ENCODE results near the gene ANK3.

The ANK3 gene

GRCh38 chr10:60124536-60124935 is 265.1 kb downstream of the ANK3 start:
- Histone ChIP-seq H3K9me3 (ENCODE audit: insufficient read depth, low read depth, low read length) (no peaks in the 10 kb centered on the region), H3K79me2 (ENCODE audit: control insufficient read depth, insufficient read depth, low read length, poor library complexity) (no peaks in the 10 kb centered on the region), H3K18ac (ENCODE audit: low read length) (no peak overlapping the region), H3K4me1 (ENCODE audit: control insufficient read depth in 1 of 2, insufficient read depth in 2 of 2, low read length in 2 of 2) (peaks cover 0 to 6% of the 10 kb centered on the region in 2 experiments), H4K12ac (ENCODE audit: low read depth, low read length) (no peak overlapping the region), H3K27me3 (ENCODE audit: insufficient read depth, low read length) (no peaks in the 10 kb centered on the region), H3K4me3 (ENCODE audit: low read depth, low read length) (no peak overlapping the region), H3K79me1 (ENCODE audit: low read length) (no peaks in the 10 kb centered on the region), H2AFZ (ENCODE audit: insufficient read depth, low read length, poor library complexity) (no peak overlapping the region), H3K14ac (ENCODE audit: low read length) (no peak overlapping the region), H4K8ac (ENCODE audit: low read depth, low read length) (no peak overlapping the region), H3K4ac (ENCODE audit: low read depth, low read length) (no peak overlapping the region), H2BK5ac (ENCODE audit: low read depth, low read length, poor library complexity) (no peak overlapping the region), H3K4me2 (ENCODE audit: low read length) (no peak overlapping the region), H2AK5ac (ENCODE audit: low read length) (no peak overlapping the region), H2BK120ac (ENCODE audit: insufficient read depth, low read length, poor library complexity) (no peak overlapping the region), H3K27ac (ENCODE audit: low read depth, low read length) (no peak overlapping the region), H3K9ac (ENCODE audit: low read length) (no peak overlapping the region), H4K91ac (ENCODE audit: low read depth, low read length) (no peak overlapping the region), H2BK12ac (ENCODE audit: low read length) (no peak overlapping the region), H3K36me3 (ENCODE audit: control insufficient read depth in 1 of 2, insufficient read depth in 2 of 2, low read length in 2 of 2) (peaks cover 2% of the 10 kb centered on the region in 2 experiments), H3K23ac (ENCODE audit: low read length) (no peak overlapping the region)
- no CpG with 5 or more reads among the region's 5 CpGs for WGBS (ENCODE audit: extremely low coverage, insufficient coverage, insufficient read length)
- no peak for DNase-seq

GRCh38 chr10:60123668-60124067 is 266.0 kb downstream of the ANK3 start:
- H3K14ac ChIP-seq (ENCODE audit: low read length) = no peak overlapping the region
- no peaks in the 10 kb centered on the region for H3K79me1 ChIP-seq (ENCODE audit: low read length)
- H3K9me3 ChIP-seq (ENCODE audit: insufficient read depth, low read depth, low read length) = no peaks in the 10 kb centered on the region
- H2AK5ac ChIP-seq (ENCODE audit: low read length) = no peak overlapping the region
- H3K23ac ChIP-seq (ENCODE audit: low read length) = no peak overlapping the region
- no peak overlapping the region for H2BK5ac ChIP-seq (ENCODE audit: low read depth, low read length, poor library complexity)
- H3K9ac ChIP-seq (ENCODE audit: low read length) = no peak overlapping the region
- no peak overlapping the region for H3K27ac ChIP-seq (ENCODE audit: low read depth, low read length)
- DNase-seq = no peak
- no peak overlapping the region for H4K12ac ChIP-seq (ENCODE audit: low read depth, low read length)
- H3K18ac ChIP-seq (ENCODE audit: low read length) = no peak overlapping the region
- H3K4me3 ChIP-seq (ENCODE audit: low read depth, low read length) = no peak overlapping the region
- H3K36me3 ChIP-seq (ENCODE audit: control insufficient read depth in 1 of 2, insufficient read depth in 2 of 2, low read length in 2 of 2) = peaks cover 2% of the 10 kb centered on the region in 2 experiments
- H3K4me1 ChIP-seq (ENCODE audit: control insufficient read depth in 1 of 2, insufficient read depth in 2 of 2, low read length in 2 of 2) = peaks cover 0 to 6% of the 10 kb centered on the region in 2 experiments
- H4K8ac ChIP-seq (ENCODE audit: low read depth, low read length) = no peak overlapping the region
- H2BK120ac ChIP-seq (ENCODE audit: insufficient read depth, low read length, poor library complexity) = no peak overlapping the region
- no peak overlapping the region for H3K4me2 ChIP-seq (ENCODE audit: low read length)
- no peak overlapping the region for H2AFZ ChIP-seq (ENCODE audit: insufficient read depth, low read length, poor library complexity)
- no peak overlapping the region for H4K91ac ChIP-seq (ENCODE audit: low read depth, low read length)
- H3K79me2 ChIP-seq (ENCODE audit: control insufficient read depth, insufficient read depth, low read length, poor library complexity) = no peaks in the 10 kb centered on the region
- no CpG with 5 or more reads among the region's 2 CpGs for WGBS (ENCODE audit: extremely low coverage, insufficient coverage, insufficient read length)
- H3K4ac ChIP-seq (ENCODE audit: low read depth, low read length) = no peak overlapping the region
- H3K27me3 ChIP-seq (ENCODE audit: insufficient read depth, low read length) = no peaks in the 10 kb centered on the region
- no peak overlapping the region for H2BK12ac ChIP-seq (ENCODE audit: low read length)

- no peak overlapping the region for H2AFZ ChIP-seq (ENCODE audit: insufficient read depth, low read length, poor library complexity)
- H3K14ac ChIP-seq (ENCODE audit: low read length) = no peak overlapping the region
- H4K12ac ChIP-seq (ENCODE audit: low read depth, low read length) = no peak overlapping the region
- no peaks in the 10 kb centered on the region for H3K27me3 ChIP-seq (ENCODE audit: insufficient read depth, low read length)
- no peak overlapping the region for H3K4ac ChIP-seq (ENCODE audit: low read depth, low read length)
- no peaks in the 10 kb centered on the region for H3K9me3 ChIP-seq (ENCODE audit: insufficient read depth, low read depth, low read length)
- H2BK120ac ChIP-seq (ENCODE audit: insufficient read depth, low read length, poor library complexity) = no peak overlapping the region
- H2AK5ac ChIP-seq (ENCODE audit: low read length) = no peak overlapping the region
- no peak overlapping the region for H3K9ac ChIP-seq (ENCODE audit: low read length)
- H3K79me1 ChIP-seq (ENCODE audit: low read length) = no peaks in the 10 kb centered on the region
- no peak overlapping the region for H3K27ac ChIP-seq (ENCODE audit: low read depth, low read length)
- no peak overlapping the region for H2BK12ac ChIP-seq (ENCODE audit: low read length)
- peaks cover 0 to 2% of the 10 kb centered on the region in 2 experiments for H3K36me3 ChIP-seq (ENCODE audit: control insufficient read depth in 1 of 2, insufficient read depth in 2 of 2, low read length in 2 of 2)
- H3K4me3 ChIP-seq (ENCODE audit: low read depth, low read length) = no peak overlapping the region
- no peak overlapping the region for H4K91ac ChIP-seq (ENCODE audit: low read depth, low read length)
- DNase-seq = no peak
- no peak overlapping the region for H3K4me2 ChIP-seq (ENCODE audit: low read length)
- no peak overlapping the region for H4K8ac ChIP-seq (ENCODE audit: low read depth, low read length)
- H3K23ac ChIP-seq (ENCODE audit: low read length) = no peak overlapping the region
- H2BK5ac ChIP-seq (ENCODE audit: low read depth, low read length, poor library complexity) = no peak overlapping the region
- H3K4me1 ChIP-seq (ENCODE audit: control insufficient read depth in 1 of 2, insufficient read depth in 2 of 2, low read length in 2 of 2) = peaks cover 0 to 6% of the 10 kb centered on the region in 2 experiments
- no peaks in the 10 kb centered on the region for H3K79me2 ChIP-seq (ENCODE audit: control insufficient read depth, insufficient read depth, low read length, poor library complexity)
- no peak overlapping the region for H3K18ac ChIP-seq (ENCODE audit: low read length)
- no CpG with 5 or more reads among the region's 3 CpGs for WGBS (ENCODE audit: extremely low coverage, insufficient coverage, insufficient read length)
Observed at GRCh38 chr10:60123172-60123571, 266.5 kb downstream of the ANK3 start.

GRCh38 chr10:60122190-60122589 is 267.5 kb downstream of the ANK3 start:
- H3K36me3 ChIP-seq (ENCODE audit: control insufficient read depth in 1 of 2, insufficient read depth in 2 of 2, low read length in 2 of 2) = peaks cover 0 to 2% of the 10 kb centered on the region in 2 experiments
- H3K79me2 ChIP-seq (ENCODE audit: control insufficient read depth, insufficient read depth, low read length, poor library complexity) = no peaks in the 10 kb centered on the region
- no peak overlapping the region for H4K12ac ChIP-seq (ENCODE audit: low read depth, low read length)
- peak overlapping the region; percentile 42 for H3K23ac ChIP-seq (ENCODE audit: low read length)
- H2BK12ac ChIP-seq (ENCODE audit: low read length) = no peak overlapping the region
- no peak overlapping the region for H2BK5ac ChIP-seq (ENCODE audit: low read depth, low read length, poor library complexity)
- H4K8ac ChIP-seq (ENCODE audit: low read depth, low read length) = no peak overlapping the region
- no peak overlapping the region for H3K4me3 ChIP-seq (ENCODE audit: low read depth, low read length)
- H3K27ac ChIP-seq (ENCODE audit: low read depth, low read length) = no peak overlapping the region
- H3K18ac ChIP-seq (ENCODE audit: low read length) = no peak overlapping the region
- H2BK120ac ChIP-seq (ENCODE audit: insufficient read depth, low read length, poor library complexity) = no peak overlapping the region
- peaks cover 0 to 6% of the 10 kb centered on the region in 2 experiments for H3K4me1 ChIP-seq (ENCODE audit: control insufficient read depth in 1 of 2, insufficient read depth in 2 of 2, low read length in 2 of 2)
- H2AK5ac ChIP-seq (ENCODE audit: low read length) = no peak overlapping the region
- H4K91ac ChIP-seq (ENCODE audit: low read depth, low read length) = no peak overlapping the region
- no peak overlapping the region for H3K4ac ChIP-seq (ENCODE audit: low read depth, low read length)
- H3K9me3 ChIP-seq (ENCODE audit: insufficient read depth, low read depth, low read length) = no peaks in the 10 kb centered on the region
- H3K9ac ChIP-seq (ENCODE audit: low read length) = peak overlapping the region; percentile 31
- no peak overlapping the region for H3K4me2 ChIP-seq (ENCODE audit: low read length)
- H3K79me1 ChIP-seq (ENCODE audit: low read length) = no peaks in the 10 kb centered on the region
- H2AFZ ChIP-seq (ENCODE audit: insufficient read depth, low read length, poor library complexity) = no peak overlapping the region
- no peak overlapping the region for H3K14ac ChIP-seq (ENCODE audit: low read length)
- DNase-seq = no peak
- WGBS (ENCODE audit: extremely low coverage, insufficient coverage, insufficient read length) = no CpG with 5 or more reads among the region's 2 CpGs
- no peaks in the 10 kb centered on the region for H3K27me3 ChIP-seq (ENCODE audit: insufficient read depth, low read length)

All from trophoblast cell (in vitro differentiated cells and primary cell).